HG03064 (cell line): ENCODE results near the gene LITAF.
"Not testable (repeated sequence)": the region's sequence is repeated elsewhere in the genome, so short reads cannot be mapped to it uniquely, and the experiment has no call there.

ENCODE experiments used
- ATAC-seq: cut with Tn5 transposase; IDR thresholded peaks from one replicate; pipeline ENCODE4 v1.9.1; 2021; ENCODE audit warnings: low read depth; ENCODE audit not compliant: unreplicated experiment

LITAF gene

GRCh38 chr16:11580451-11581086 lies 6.2 kb downstream of the LITAF start:
- no peak for ATAC-seq

- not testable (repeated sequence) for ATAC-seq
Observed at GRCh38 chr16:11577290-11577660, 9.4 kb downstream of the LITAF start.

GRCh38 chr16:11576427-11577289 lies 10.1 kb downstream of the LITAF start:
- ATAC-seq: peak; percentile 37

- ATAC-seq: no peak
Observed at GRCh38 chr16:11575223-11575589, 11.5 kb downstream of the LITAF start.

GRCh38 chr16:11572301-11572995 lies 14.3 kb downstream of the LITAF start:
- no peak for ATAC-seq

- ATAC-seq: no peak
Observed at GRCh38 chr16:11571549-11571948, 15.2 kb downstream of the LITAF start.

GRCh38 chr16:11570806-11571205 lies 15.9 kb downstream of the LITAF start:
- no peak for ATAC-seq

- ATAC-seq: no peak
Observed at GRCh38 chr16:11570258-11570657, 16.5 kb downstream of the LITAF start.

GRCh38 chr16:11566398-11566797 lies 20.3 kb downstream of the LITAF start:
- ATAC-seq: no peak

GRCh38 chr16:11565665-11566064 lies 21.1 kb downstream of the LITAF start:
- ATAC-seq: no peak

GRCh38 chr16:11564046-11564926 lies 22.4 kb downstream of the LITAF start:
- ATAC-seq: no peak

- ATAC-seq: no peak
Observed at GRCh38 chr16:11563493-11564040, 23.2 kb downstream of the LITAF start.

- no peak for ATAC-seq
Observed at GRCh38 chr16:11562941-11563340, 23.8 kb downstream of the LITAF start.

GRCh38 chr16:11562411-11562810 lies 24.3 kb downstream of the LITAF start:
- no peak for ATAC-seq

- no peak for ATAC-seq
Observed at GRCh38 chr16:11561856-11562255, 24.9 kb downstream of the LITAF start.

- ATAC-seq: no peak
Observed at GRCh38 chr16:11561454-11561805, 25.3 kb downstream of the LITAF start.

- ATAC-seq: no peak
Observed at GRCh38 chr16:11560701-11561453, 25.8 kb downstream of the LITAF start.

GRCh38 chr16:11558308-11558823 lies 28.4 kb downstream of the LITAF start:
- not testable (repeated sequence) for ATAC-seq

- no peak for ATAC-seq
Observed at GRCh38 chr16:11557801-11558200, 28.9 kb downstream of the LITAF start.
